PC-9 (cell line): Measurements from ENCODE around the gene NRARP.

Experiments
- CTCF ChIP-seq: fragments of 200-600 bp; sonication (generic); conservative IDR thresholded peaks from 2 replicates; pipeline ENCODE4 v1.6.1; 2017; ENCODE audit warnings: mixed run types, antibody characterized with exemption, mild to moderate bottlenecking, moderate library complexity
- EZH2 ChIP-seq: fragments of 200-600 bp; sonication (generic); IDR thresholded peaks from 2 replicates; pipeline ENCODE4 v1.8.0; 2017; ENCODE audit warnings: antibody characterized with exemption, low read depth

GRCh38 chr9:137316012-137316981 is 14.2 kb upstream of the NRARP start:
- TF ChIP-seq CTCF (no peak), EZH2 (no peak)
